ENCODE results near the gene SIDT1.

Gene SIDT1

DNA sequence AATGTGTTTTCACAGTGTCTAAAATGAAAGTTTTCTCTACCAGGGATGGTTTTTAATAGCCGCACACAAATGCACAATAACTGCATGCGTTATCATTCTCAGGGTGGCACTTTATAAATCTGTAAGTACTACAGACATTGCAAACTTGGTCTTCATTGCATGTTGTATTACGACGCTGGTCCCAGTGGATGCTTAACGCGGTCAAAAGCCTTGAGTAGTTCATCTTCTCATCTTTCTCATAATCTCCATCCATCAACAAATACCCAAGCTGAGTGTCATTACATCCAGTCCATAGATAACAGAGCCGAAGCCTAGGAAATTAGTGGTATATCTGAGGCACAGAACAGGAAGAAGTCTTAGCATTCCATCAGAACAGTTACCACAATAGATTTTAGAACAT is 91.5 kb downstream of the SIDT1 start:
- no peaks in the 10 kb centered on the region for H3K27me3 ChIP-seq (ENCODE audit: low read length)
- H3F3A ChIP-seq (ENCODE audit: insufficient read depth): no peaks in the 10 kb centered on the region
- H4K20me1 ChIP-seq (ENCODE audit: low read depth, low read length): no peaks in the 10 kb centered on the region
- H3K36me3 ChIP-seq (ENCODE audit: low read length): no peaks in the 10 kb centered on the region
- no peak overlapping the region for H3K4me3 ChIP-seq (ENCODE audit: insufficient read depth, low read length, poor library complexity, severe bottlenecking)
- H3K4me2 ChIP-seq (ENCODE audit: low read depth, low read length, poor library complexity, severe bottlenecking): no peak overlapping the region
- no peak for TF ChIP-seq EZH2phosphoT487 (conservative IDR thresholded peaks at IDR 0.05; ENCODE audit: low read length)
- TF ChIP-seq, protein P1, sequence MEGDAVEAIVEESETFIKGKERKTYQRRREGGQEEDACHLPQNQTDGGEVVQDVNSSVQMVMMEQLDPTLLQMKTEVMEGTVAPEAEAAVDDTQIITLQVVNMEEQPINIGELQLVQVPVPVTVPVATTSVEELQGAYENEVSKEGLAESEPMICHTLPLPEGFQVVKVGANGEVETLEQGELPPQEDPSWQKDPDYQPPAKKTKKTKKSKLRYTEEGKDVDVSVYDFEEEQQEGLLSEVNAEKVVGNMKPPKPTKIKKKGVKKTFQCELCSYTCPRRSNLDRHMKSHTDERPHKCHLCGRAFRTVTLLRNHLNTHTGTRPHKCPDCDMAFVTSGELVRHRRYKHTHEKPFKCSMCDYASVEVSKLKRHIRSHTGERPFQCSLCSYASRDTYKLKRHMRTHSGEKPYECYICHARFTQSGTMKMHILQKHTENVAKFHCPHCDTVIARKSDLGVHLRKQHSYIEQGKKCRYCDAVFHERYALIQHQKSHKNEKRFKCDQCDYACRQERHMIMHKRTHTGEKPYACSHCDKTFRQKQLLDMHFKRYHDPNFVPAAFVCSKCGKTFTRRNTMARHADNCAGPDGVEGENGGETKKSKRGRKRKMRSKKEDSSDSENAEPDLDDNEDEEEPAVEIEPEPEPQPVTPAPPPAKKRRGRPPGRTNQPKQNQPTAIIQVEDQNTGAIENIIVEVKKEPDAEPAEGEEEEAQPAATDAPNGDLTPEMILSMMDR (IDR thresholded peaks at IDR 0.05; ENCODE audit: insufficient read depth, low read length, poor library complexity, severe bottlenecking): no peak
- no peaks in the 10 kb centered on the region for H3K9me3 ChIP-seq (ENCODE audit: insufficient read depth, low read length)
- H2AFZ ChIP-seq (ENCODE audit: low read depth, low read length, severe bottlenecking): no peak overlapping the region
- no peak overlapping the region for H3K9ac ChIP-seq (ENCODE audit: low read length)
- no peaks in the 10 kb centered on the region for H3K79me2 ChIP-seq (ENCODE audit: insufficient read depth, low read length)
- no peaks in the 10 kb centered on the region for H3K9me2 ChIP-seq (replicated peaks; ENCODE audit: insufficient read depth, low read length)
- H3K27ac ChIP-seq (ENCODE audit: low read depth, low read length): no peak overlapping the region

DNA sequence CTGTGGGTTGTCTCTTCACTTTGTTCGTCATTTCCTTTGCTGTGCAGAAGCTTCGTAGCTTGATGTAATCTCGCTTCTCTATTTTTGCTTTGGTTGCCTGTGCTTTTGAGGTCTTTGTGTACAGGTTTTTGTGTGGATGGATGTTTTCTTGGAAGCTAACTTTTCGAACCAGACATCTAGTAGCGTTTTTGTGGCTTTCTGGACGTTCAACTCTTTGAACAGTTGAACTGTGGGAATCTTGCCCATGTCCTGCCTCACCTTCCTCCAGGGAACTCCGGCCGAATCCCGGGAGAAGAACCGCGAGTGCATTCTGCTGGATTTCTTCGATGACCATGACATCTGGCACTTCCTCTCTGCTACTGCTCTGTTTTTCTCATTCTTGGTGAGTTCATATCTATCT is 93.5 kb downstream of the SIDT1 start:
- H2AFZ ChIP-seq (ENCODE audit: low read depth, low read length, severe bottlenecking): no peak overlapping the region
- no peaks in the 10 kb centered on the region for H3K9me2 ChIP-seq (replicated peaks; ENCODE audit: insufficient read depth, low read length)
- H3K4me3 ChIP-seq (ENCODE audit: insufficient read depth, low read length, poor library complexity, severe bottlenecking): no peak overlapping the region
- H3F3A ChIP-seq (ENCODE audit: insufficient read depth): no peaks in the 10 kb centered on the region
- no peaks in the 10 kb centered on the region for H3K9me3 ChIP-seq (ENCODE audit: insufficient read depth, low read length)
- no peaks in the 10 kb centered on the region for H3K36me3 ChIP-seq (ENCODE audit: low read length)
- no peak overlapping the region for H3K9ac ChIP-seq (ENCODE audit: low read length)
- no peaks in the 10 kb centered on the region for H3K27me3 ChIP-seq (ENCODE audit: low read length)
- H3K27ac ChIP-seq (ENCODE audit: low read depth, low read length): no peak overlapping the region
- no peak overlapping the region for H3K4me2 ChIP-seq (ENCODE audit: low read depth, low read length, poor library complexity, severe bottlenecking)
- no peaks in the 10 kb centered on the region for H4K20me1 ChIP-seq (ENCODE audit: low read depth, low read length)
- TF ChIP-seq EZH2phosphoT487 (conservative IDR thresholded peaks at IDR 0.05; ENCODE audit: low read length): no peak
- TF ChIP-seq, protein P1 (IDR thresholded peaks at IDR 0.05; ENCODE audit: insufficient read depth, low read length, poor library complexity, severe bottlenecking): no peak
- H3K79me2 ChIP-seq (ENCODE audit: insufficient read depth, low read length): no peaks in the 10 kb centered on the region

DNA sequence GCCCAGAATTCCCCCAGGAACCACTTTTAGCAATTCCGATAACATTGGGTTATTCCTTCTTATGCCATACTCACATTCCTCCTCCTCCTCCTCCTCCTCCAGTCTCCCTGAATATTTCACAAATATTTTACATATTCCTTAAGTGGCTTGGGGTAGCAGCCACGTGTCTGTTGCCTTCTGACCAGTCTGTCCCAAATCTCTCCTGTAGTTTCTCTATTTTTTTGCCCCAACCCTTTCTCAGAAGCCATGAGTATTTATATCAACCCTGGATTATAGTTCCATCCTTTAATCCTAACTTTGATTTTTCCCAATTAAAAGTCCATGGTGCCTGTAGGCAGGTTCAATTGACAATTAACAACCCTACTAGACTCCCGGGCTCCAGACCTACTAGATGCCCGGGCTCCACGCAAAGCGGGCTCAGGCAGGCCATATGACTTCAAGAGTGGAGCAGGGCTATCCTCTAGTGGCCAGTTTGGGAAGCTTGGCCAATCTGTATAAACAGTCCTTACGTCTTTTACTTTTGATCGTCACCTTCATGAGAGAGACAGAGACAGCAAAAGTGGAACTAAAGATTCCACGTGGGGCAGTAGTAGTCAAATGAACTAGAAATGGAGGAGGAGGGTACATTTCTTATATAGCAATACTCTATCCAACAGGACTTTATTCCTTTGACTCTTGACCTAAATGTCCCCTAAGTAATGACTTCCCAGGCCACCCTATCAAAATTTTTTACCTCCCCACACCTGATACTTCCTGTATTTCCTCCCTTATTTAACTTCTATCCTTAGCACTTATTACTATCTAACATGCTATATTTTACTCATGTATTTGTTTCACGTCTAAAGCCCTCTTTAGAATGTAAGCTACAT is 94.4 kb downstream of the SIDT1 start:
- TF ChIP-seq, protein P1 (IDR thresholded peaks at IDR 0.05; ENCODE audit: insufficient read depth, low read length, poor library complexity, severe bottlenecking): peak; percentile 34
- TF ChIP-seq EZH2phosphoT487 (conservative IDR thresholded peaks at IDR 0.05; ENCODE audit: low read length): no peak
- Histone ChIP-seq H3K9ac (ENCODE audit: low read length) (no peak overlapping the region), H3K9me2 (replicated peaks; ENCODE audit: insufficient read depth, low read length) (no peaks in the 10 kb centered on the region), H3K36me3 (ENCODE audit: low read length) (no peaks in the 10 kb centered on the region), H3K27ac (ENCODE audit: low read depth, low read length) (no peak overlapping the region), H3K9me3 (ENCODE audit: insufficient read depth, low read length) (no peaks in the 10 kb centered on the region), H2AFZ (ENCODE audit: low read depth, low read length, severe bottlenecking) (no peak overlapping the region), H3K79me2 (ENCODE audit: insufficient read depth, low read length) (no peaks in the 10 kb centered on the region), H3K4me3 (ENCODE audit: insufficient read depth, low read length, poor library complexity, severe bottlenecking) (no peak overlapping the region), H3K27me3 (ENCODE audit: low read length) (no peaks in the 10 kb centered on the region), H3K4me2 (ENCODE audit: low read depth, low read length, poor library complexity, severe bottlenecking) (no peak overlapping the region), H3F3A (ENCODE audit: insufficient read depth) (no peaks in the 10 kb centered on the region), H4K20me1 (ENCODE audit: low read depth, low read length) (no peaks in the 10 kb centered on the region)

Measured in SU-DHL-6 (cell line).